Keratinocyte (primary cell): ENCODE measurements around the gene KYNU. TPM values are rescaled to one million over a fixed set of nuclear protein-coding genes. Genes with fewer than 3 reads are reported as not detected.

Experiments used
- DNase-seq: peaks from one replicate; pipeline ENCODE4 v3.0.0-alpha.2; 2011; ENCODE audit warnings: low read depth, missing footprints, low spot score
- FAIRE-seq: peaks from 2 replicates; lab custom pipeline; 2011; peaks lifted over from hg19 to GRCh38; lab: Jason Lieb, UNC
- H2AFZ ChIP-seq: 2 replicates; pipeline ENCODE4 v1.6.0; 2012; ENCODE audit warnings: low read length, control low read depth, inconsistent platforms; ENCODE audit not compliant: control insufficient read depth
- H3K27ac ChIP-seq: 2 replicates; pipeline ENCODE4 v1.5.1; 2011; ENCODE audit warnings: low read length; ENCODE audit not compliant: control insufficient read depth, insufficient read depth
- H3K27me3 ChIP-seq: 3 replicates; pipeline ENCODE4 v1.6.0; 2011; ENCODE audit warnings: low read length; ENCODE audit not compliant: control insufficient read depth, insufficient read depth; ENCODE audit errors: extremely low read depth
- H3K36me3 ChIP-seq, 2 experiments: 2 replicates in 1 of 2; 3 replicates in 1 of 2; pipeline ENCODE4 v1.5.1; 2011; ENCODE audit warnings: low read length in 2 of 2, mild to moderate bottlenecking in 1 of 2; ENCODE audit not compliant: control insufficient read depth in 2 of 2, insufficient read depth in 2 of 2; ENCODE audit errors: extremely low read depth in 1 of 2
- H3K4me1 ChIP-seq: 3 replicates; pipeline ENCODE4 v1.5.1; 2011; ENCODE audit warnings: low read length; ENCODE audit not compliant: control insufficient read depth, insufficient read depth; ENCODE audit errors: extremely low read depth
- H3K4me2 ChIP-seq: 3 replicates; pipeline ENCODE4 v1.6.0; 2011; ENCODE audit warnings: low read depth, low read length; ENCODE audit not compliant: control insufficient read depth, insufficient read depth; ENCODE audit errors: extremely low read depth
- H3K4me3 ChIP-seq, 3 experiments: fragments of 200-600 bp in 1 of 3; sonication (generic) in 1 of 3; 2 replicates in 2 of 3; 3 replicates in 1 of 3; pipeline ENCODE4 v1.5.1; 2011 to 2016; ENCODE audit warnings: low read length in 3 of 3, mild to moderate bottlenecking in 3 of 3, control low read depth in 2 of 3, inconsistent platforms in 1 of 3, low read depth in 1 of 3, mixed read lengths in 1 of 3, mixed run types in 1 of 3, moderate library complexity in 1 of 3; ENCODE audit not compliant: control insufficient read depth in 2 of 3, insufficient read depth in 2 of 3; ENCODE audit errors: extremely low read depth in 1 of 3
- H3K79me2 ChIP-seq: 2 replicates; pipeline ENCODE4 v1.6.0; 2012; ENCODE audit warnings: low read length; ENCODE audit not compliant: control insufficient read depth, insufficient read depth
- H3K9ac ChIP-seq: 3 replicates; pipeline ENCODE4 v1.6.0; 2011; ENCODE audit warnings: low read length; ENCODE audit not compliant: control insufficient read depth, insufficient read depth; ENCODE audit errors: extremely low read depth
- H3K9me1 ChIP-seq: 3 replicates; pipeline ENCODE4 v1.6.0; 2011; ENCODE audit warnings: low read length; ENCODE audit not compliant: control insufficient read depth, insufficient read depth; ENCODE audit errors: extremely low read depth
- H3K9me3 ChIP-seq: 2 replicates; pipeline ENCODE4 v1.5.1; 2012; ENCODE audit warnings: low read depth, low read length; ENCODE audit not compliant: control insufficient read depth
- H4K20me1 ChIP-seq: 3 replicates; pipeline ENCODE4 v1.6.0; 2011; ENCODE audit warnings: low read length; ENCODE audit not compliant: control insufficient read depth, insufficient read depth; ENCODE audit errors: extremely low read depth
- CTCF ChIP-seq, 3 experiments: IDR thresholded peaks in 1 of 3; conservative IDR thresholded peaks in 1 of 3; optimal IDR thresholded peaks in 1 of 3; 2 replicates in 2 of 3; 3 replicates in 1 of 3; pipeline versions ENCODE3 to v1.5.1; 2011; ENCODE audit warnings: low read length in 3 of 3, mild to moderate bottlenecking in 3 of 3, moderate library complexity in 2 of 3, control low read depth in 1 of 3, inconsistent platforms in 1 of 3; ENCODE audit not compliant: insufficient read depth in 2 of 3; ENCODE audit errors: extremely low read depth in 1 of 3
- EZH2 ChIP-seq: IDR thresholded peaks from one replicate; pipeline ENCODE4 v1.6.1; 2012; ENCODE audit warnings: inconsistent platforms, mild to moderate bottlenecking, low read length, moderate library complexity
- dilution Hi-C: fragments of 300-500 bp; cut with MboI; formaldehyde crosslinking; loops from one replicate; pipeline ENCODE4 v1.7.0; 2020; ENCODE audit warnings: low sequenced_read_pairs; ENCODE audit not compliant: extremely low pct_ligation_motif_present
- polyA plus RNA-seq, 5 experiments: library from polyadenylated mRNA; depleted of rRNA in 3 of 5; stranded (reverse) in 3 of 5; stranded (forward) in 1 of 5; unstranded in 1 of 5; fragments of >200 nt; gene quantifications; 1 replicate in 1 of 5; 2 replicates in 3 of 5; 3 replicates in 1 of 5; pipeline versions ENCODE4 v1.2.1 to v1.2.3, GENCODE V29; 2011 to 2012; ENCODE audit warnings: missing spikeins in 2 of 5, low read depth in 1 of 5, low replicate concordance in 1 of 5

The KYNU gene
- polyA plus RNA-seq, 1 donor (not counting 4 experiments of a cell fraction or from before 2014, with no cell fraction given): 3.9 TPM

GRCh38 chr2:142991295-142991694 lies 113.8 kb downstream of the KYNU start:
- FAIRE-seq (no peak), DNase-seq (no peak)
- Histone ChIP-seq H4K20me1 (no peaks in the 10 kb centered on the region), H3K27ac (no peak overlapping the region), H3K79me2 (no peaks in the 10 kb centered on the region), H3K9me3 (no peaks in the 10 kb centered on the region), H3K4me1 (no peaks in the 10 kb centered on the region), H3K4me2 (no peak overlapping the region), H3K9ac (no peak overlapping the region), H2AFZ (no peak overlapping the region), H3K9me1 (no peaks in the 10 kb centered on the region), H3K36me3 (no peaks in the 10 kb centered on the region), H3K27me3 (no peaks in the 10 kb centered on the region), H3K4me3 (no peak overlapping the region)
- dilution Hi-C loops: no loop called here
- TF ChIP-seq CTCF (optimal IDR thresholded peaks at IDR 0.05 in 1 of 3, IDR thresholded peaks at IDR 0.05 in 1 of 3, conservative IDR thresholded peaks at IDR 0.05 in 1 of 3; ENCODE audit: extremely low read depth in 1 of 3, insufficient read depth in 2 of 3, low read length in 3 of 3): no peak
- no peak for TF ChIP-seq EZH2

- no peaks in the 10 kb centered on the region for H4K20me1 ChIP-seq
- dilution Hi-C loops: no loop called here
- H3K27ac ChIP-seq: no peak overlapping the region
- no peaks in the 10 kb centered on the region for H3K79me2 ChIP-seq
- H3K9me1 ChIP-seq: no peaks in the 10 kb centered on the region
- H3K4me2 ChIP-seq: no peak overlapping the region
- H3K36me3 ChIP-seq: no peaks in the 10 kb centered on the region
- H2AFZ ChIP-seq: no peak overlapping the region
- H3K4me3 ChIP-seq: no peak overlapping the region
- FAIRE-seq (no peak), DNase-seq (no peak)
- no peaks in the 10 kb centered on the region for H3K9me3 ChIP-seq
- H3K4me1 ChIP-seq: no peaks in the 10 kb centered on the region
- TF ChIP-seq EZH2 (no peak), CTCF (optimal IDR thresholded peaks at IDR 0.05 in 1 of 3, IDR thresholded peaks at IDR 0.05 in 1 of 3, conservative IDR thresholded peaks at IDR 0.05 in 1 of 3; ENCODE audit: extremely low read depth in 1 of 3, insufficient read depth in 2 of 3, low read length in 3 of 3) (no peak)
- no peak overlapping the region for H3K9ac ChIP-seq
- H3K27me3 ChIP-seq: peaks cover 4% of the 10 kb centered on the region
Observed at GRCh38 chr2:142992840-142993239, 115.4 kb downstream of the KYNU start.
